Measurements from ENCODE around the gene IL17RD. TPM values are rescaled to one million over a fixed set of nuclear protein-coding genes. Genes with fewer than 3 reads are reported as not detected.
A peak's percentile ranks its signal among the peaks of the same experiment; 100 is the strongest.

Gene IL17RD
- total RNA-seq, 4 donors from 2014 or later: 0.52 to 1.4 (median 0.90) TPM

DNA sequence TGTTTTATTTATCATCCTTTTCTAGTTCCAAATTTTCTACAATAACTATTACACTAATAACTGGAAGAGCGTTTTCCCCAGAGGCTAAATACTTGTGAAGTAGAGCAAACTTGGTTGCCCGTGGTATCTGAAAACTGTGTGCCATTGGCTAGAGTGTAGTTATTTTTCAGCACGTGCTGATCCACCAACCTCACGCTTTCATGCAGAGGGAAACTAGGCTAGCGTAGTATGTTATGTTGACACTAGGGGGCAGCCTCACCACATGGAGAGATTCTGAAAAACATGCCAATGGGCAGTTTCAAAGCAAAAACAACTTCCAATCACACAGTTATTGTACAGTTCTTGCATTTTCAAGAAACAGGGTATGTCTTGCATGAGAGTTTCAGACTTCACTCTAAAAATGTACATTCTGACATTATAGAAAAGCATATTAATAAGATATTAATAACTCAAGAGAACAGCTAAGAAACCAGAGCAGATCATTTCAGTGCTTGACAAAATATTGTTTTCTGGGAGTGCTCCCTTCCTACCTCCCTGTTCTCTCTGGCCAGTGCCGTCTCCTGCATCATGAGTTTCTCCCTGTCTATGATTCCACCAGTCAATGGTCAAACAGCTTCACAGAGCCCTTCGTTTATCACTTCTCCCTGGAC is 65.0 kb downstream of the IL17RD start:
- no peaks in the 10 kb centered on the region for H3K27me3 ChIP-seq
- peak; percentile 32 to 38 for DNase-seq
- ATAC-seq: peak; percentile 62 to 80
- in situ Hi-C loops (cut with MboI; ENCODE audit: low sequenced_read_pairs in 4 of 4) (no loop called here), intact Hi-C loops (cut with DNase I; ENCODE audit: low total_unique reads) (no loop called here)
- no peak for TF ChIP-seq POLR2A (IDR thresholded peaks at IDR 0.05)
- TF ChIP-seq, protein P1, sequence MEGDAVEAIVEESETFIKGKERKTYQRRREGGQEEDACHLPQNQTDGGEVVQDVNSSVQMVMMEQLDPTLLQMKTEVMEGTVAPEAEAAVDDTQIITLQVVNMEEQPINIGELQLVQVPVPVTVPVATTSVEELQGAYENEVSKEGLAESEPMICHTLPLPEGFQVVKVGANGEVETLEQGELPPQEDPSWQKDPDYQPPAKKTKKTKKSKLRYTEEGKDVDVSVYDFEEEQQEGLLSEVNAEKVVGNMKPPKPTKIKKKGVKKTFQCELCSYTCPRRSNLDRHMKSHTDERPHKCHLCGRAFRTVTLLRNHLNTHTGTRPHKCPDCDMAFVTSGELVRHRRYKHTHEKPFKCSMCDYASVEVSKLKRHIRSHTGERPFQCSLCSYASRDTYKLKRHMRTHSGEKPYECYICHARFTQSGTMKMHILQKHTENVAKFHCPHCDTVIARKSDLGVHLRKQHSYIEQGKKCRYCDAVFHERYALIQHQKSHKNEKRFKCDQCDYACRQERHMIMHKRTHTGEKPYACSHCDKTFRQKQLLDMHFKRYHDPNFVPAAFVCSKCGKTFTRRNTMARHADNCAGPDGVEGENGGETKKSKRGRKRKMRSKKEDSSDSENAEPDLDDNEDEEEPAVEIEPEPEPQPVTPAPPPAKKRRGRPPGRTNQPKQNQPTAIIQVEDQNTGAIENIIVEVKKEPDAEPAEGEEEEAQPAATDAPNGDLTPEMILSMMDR (IDR thresholded peaks at IDR 0.05 in 4 of 5, conservative IDR thresholded peaks at IDR 0.05 in 1 of 5): peak; percentile 63 to 88 (median 74)
- no peaks in the 10 kb centered on the region for H3K9me3 ChIP-seq
- no peaks in the 10 kb centered on the region for H3K4me1 ChIP-seq
- no peaks in the 10 kb centered on the region for H3K36me3 ChIP-seq
- no peak overlapping the region for H3K4me3 ChIP-seq
- H3K27ac ChIP-seq: no peak overlapping the region

DNA sequence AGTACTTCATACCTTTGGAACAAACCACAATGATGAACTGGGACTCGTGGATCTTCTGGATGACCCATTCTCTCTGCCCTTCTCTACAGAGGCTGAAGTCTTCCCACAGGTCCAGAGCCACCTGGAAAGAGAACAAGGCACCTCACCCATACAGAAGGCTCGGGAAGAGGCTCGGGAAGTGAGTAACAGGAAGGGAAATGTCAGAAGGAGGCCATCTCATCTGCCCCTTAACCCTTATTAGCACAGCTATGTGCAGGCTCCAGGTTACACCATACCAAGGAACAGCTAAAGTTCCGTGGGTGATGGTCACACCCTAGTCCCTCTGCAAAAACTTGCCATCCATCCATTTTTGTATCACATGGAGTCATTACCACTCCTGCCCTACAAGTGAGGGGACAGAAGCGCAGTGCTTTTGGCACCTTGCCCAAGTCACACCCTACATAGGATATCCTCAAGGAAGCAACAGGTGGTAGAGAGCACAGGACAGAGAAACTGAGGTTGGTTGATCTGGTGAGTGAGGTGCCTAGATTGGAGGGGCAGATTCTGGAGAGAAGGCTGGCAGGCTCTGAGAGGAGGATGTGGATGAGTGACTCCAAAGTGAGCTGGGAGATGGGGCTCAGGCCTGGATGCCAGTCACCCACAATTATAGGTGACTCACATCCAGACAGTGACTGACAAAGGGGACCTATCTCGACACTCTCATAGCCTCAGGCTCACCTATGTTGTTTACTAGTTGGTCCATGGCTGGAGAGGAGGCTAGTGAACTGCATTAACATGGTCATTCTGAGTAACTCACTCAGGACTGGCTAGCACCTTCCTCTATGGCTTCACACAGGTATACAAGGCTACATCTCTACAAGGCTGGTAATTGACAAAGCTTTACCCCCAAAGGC is 66.5 kb downstream of the IL17RD start:
- no peaks in the 10 kb centered on the region for H3K36me3 ChIP-seq
- H3K27me3 ChIP-seq: no peaks in the 10 kb centered on the region
- ATAC-seq (no peak), DNase-seq (no peak)
- H3K4me1 ChIP-seq: peaks cover 0 to 12% of the 10 kb centered on the region in 2 donors
- no peak for TF ChIP-seq POLR2A (IDR thresholded peaks at IDR 0.05)
- TF ChIP-seq, protein P1 (IDR thresholded peaks at IDR 0.05 in 4 of 5, conservative IDR thresholded peaks at IDR 0.05 in 1 of 5): no peak
- H3K4me3 ChIP-seq: no peak overlapping the region
- no peak overlapping the region for H3K27ac ChIP-seq
- in situ Hi-C loops (cut with MboI; ENCODE audit: low sequenced_read_pairs in 4 of 4): no loop called here
- no peaks in the 10 kb centered on the region for H3K9me3 ChIP-seq
- intact Hi-C loops (cut with DNase I; ENCODE audit: low total_unique reads): no loop called here

DNA sequence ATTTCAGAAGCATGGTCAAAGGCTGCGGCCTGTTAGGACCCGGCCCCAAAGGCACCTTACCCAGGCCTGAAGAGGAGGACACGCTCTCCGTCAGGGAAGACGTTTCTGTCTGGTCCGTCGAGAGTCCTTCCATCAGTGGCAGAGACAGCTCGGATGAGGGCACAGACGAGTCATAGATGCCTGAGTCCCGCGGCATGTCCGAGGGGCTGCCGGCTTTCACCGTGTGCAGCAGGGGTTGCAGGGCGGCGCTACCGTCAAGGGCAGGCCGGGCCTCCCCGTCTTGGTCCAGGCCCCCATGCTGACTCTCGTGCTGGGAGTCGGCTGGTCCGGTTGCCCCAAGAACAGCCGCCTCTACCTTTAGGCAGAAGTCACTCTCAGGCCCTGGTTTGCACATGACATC is 67.6 kb downstream of the IL17RD start:
- no peaks in the 10 kb centered on the region for H3K27me3 ChIP-seq
- H3K27ac ChIP-seq: no peak overlapping the region
- H3K36me3 ChIP-seq: no peaks in the 10 kb centered on the region
- no peaks in the 10 kb centered on the region for H3K9me3 ChIP-seq
- in situ Hi-C loops (cut with MboI; ENCODE audit: low sequenced_read_pairs in 4 of 4): no loop called here
- DNase-seq (no peak), ATAC-seq (no peak)
- no peak overlapping the region for H3K4me3 ChIP-seq
- TF ChIP-seq, protein P1 (IDR thresholded peaks at IDR 0.05 in 4 of 5, conservative IDR thresholded peaks at IDR 0.05 in 1 of 5): no peak
- no peak for TF ChIP-seq POLR2A (IDR thresholded peaks at IDR 0.05)
- peaks cover 0 to 12% of the 10 kb centered on the region in 2 donors for H3K4me1 ChIP-seq
- intact Hi-C loops (cut with DNase I; ENCODE audit: low total_unique reads): no loop called here

DNA sequence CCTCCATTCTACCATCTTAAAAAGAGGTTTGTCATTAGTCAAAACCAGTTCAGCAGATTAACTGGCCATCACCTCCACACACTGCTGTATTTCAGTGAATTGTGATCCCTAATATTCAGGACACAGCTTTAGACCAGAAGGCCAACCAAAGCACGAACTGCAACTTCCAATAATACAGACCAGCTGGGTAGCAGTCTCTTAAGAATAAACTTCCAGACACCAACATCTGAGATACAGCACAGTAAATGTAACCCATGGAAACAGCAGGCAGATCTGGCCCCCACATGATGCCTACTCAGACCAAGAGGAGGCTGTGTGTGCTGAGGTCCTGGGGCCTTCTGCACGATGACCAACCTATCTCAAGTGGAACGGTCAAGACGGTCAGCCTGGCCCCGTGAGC is 69.8 kb downstream of the IL17RD start:
- H3K9me3 ChIP-seq: no peaks in the 10 kb centered on the region
- H3K4me1 ChIP-seq: peaks cover 0 to 12% of the 10 kb centered on the region in 2 donors
- TF ChIP-seq, protein P1 (IDR thresholded peaks at IDR 0.05 in 4 of 5, conservative IDR thresholded peaks at IDR 0.05 in 1 of 5): no peak
- H3K27ac ChIP-seq: no peak overlapping the region
- H3K4me3 ChIP-seq: no peak overlapping the region
- no peaks in the 10 kb centered on the region for H3K36me3 ChIP-seq
- in situ Hi-C loops (cut with MboI; ENCODE audit: low sequenced_read_pairs in 4 of 4): no loop called here
- no peak for ATAC-seq
- no peak for DNase-seq
- intact Hi-C loops (cut with DNase I; ENCODE audit: low total_unique reads): no loop called here
- H3K27me3 ChIP-seq: no peaks in the 10 kb centered on the region

All from gastrocnemius medialis (tissue), 4 donors.